HG03103 (cell line): ENCODE data around the gene FLNB.

Source experiments
- ATAC-seq: cut with Tn5 transposase; IDR thresholded peaks from one replicate; pipeline ENCODE4 v1.9.1; 2021; ENCODE audit warnings: low read depth; ENCODE audit not compliant: unreplicated experiment

Gene FLNB

DNA sequence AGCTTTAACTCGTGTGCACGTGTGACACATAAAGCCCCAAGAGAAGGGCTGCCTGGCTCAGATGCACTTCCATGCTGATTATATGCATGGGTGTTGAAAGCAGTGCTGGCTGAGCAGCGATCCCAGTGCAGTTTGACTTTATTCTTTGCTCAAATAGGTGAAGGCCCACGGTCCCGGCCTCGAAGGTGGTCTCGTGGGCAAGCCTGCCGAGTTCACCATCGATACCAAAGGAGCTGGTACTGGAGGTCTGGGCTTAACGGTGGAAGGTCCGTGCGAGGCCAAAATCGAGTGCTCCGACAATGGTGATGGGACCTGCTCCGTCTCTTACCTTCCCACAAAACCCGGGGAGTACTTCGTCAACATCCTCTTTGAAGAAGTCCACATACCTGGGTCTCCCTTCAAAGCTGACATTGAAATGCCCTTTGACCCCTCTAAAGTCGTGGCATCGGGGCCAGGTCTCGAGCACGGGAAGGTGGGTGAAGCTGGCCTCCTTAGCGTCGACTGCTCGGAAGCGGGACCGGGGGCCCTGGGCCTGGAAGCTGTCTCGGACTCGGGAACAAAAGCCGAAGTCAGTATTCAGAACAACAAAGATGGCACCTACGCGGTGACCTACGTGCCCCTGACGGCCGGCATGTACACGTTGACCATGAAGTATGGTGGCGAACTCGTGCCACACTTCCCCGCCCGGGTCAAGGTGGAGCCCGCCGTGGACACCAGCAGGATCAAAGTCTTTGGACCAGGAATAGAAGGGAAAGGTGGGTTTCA, 114.9 kb downstream of the FLNB start:
- no peak for ATAC-seq

DNA sequence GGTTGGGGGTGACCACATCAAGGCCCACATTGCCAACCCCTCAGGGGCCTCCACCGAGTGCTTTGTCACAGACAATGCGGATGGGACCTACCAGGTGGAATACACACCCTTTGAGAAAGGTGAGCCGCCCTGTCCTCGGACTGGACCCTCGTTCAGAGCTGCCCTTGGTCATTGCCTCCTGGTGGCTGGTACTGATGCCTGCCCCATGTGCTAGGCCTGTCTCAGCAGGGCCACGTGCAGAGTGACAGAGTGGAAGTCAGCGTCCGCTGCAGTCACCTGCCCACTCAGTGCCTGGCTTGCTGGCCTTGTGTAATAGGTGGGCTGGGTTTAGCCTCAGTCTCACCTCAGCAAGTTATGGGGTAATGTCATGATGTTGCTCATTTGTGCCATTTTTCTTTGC, 116.2 kb downstream of the FLNB start:
- ATAC-seq, result no peak

DNA sequence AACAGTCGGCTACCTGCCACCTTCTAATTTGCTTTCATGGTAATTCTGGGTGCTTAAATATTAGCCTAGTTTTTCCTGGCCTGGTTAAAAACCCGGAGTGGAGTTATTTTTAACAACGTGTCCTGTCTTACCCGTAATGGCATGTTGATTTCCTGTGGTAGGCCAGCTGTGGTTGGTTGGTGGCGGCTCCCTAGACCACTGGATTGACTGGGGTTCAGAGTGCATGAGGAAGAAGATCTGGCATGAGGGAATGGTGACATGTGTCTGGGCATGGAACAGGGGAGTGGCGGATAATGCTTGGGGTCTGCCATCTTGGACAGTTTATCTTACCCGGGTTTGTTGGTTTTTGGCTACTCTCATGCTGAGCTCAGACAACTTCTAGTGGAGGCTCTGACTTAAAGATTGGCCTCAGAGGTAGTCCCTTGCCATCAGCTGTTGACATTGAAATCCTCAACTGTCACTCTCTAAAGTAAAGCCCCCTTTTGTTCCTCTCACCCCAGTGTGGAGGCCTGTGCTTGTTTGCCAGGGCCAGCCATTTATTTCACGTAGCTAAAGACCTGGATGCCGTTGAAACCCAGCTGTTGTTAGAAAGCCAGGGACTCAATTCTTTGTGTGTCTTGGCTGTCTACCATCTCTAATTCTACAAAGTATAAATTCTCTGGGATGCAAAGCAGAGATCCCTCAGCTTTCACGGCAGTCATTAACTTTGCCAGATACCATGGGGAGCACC, 121.0 kb downstream of the FLNB start:
- no peak for ATAC-seq

DNA sequence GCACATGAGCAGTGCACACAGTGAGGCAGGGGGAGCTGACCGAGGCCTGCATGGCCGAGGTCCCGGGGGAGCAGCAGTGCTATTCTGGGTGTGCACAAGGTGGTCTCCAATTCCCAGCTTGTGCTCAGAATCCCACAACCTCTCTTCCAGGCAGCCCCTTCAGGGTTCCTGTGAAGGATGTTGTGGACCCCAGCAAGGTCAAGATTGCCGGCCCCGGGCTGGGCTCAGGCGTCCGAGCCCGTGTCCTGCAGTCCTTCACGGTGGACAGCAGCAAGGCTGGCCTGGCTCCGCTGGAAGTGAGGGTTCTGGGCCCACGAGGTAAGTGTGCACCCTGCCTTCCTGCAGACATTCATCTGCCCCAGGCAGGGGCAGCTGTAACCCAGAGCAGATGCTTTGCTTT, 122.4 kb downstream of the FLNB start:
- no peak for ATAC-seq

- no peak for ATAC-seq
Observed at GRCh38 chr3:58131101-58131825, 123.0 kb downstream of the FLNB start.

DNA sequence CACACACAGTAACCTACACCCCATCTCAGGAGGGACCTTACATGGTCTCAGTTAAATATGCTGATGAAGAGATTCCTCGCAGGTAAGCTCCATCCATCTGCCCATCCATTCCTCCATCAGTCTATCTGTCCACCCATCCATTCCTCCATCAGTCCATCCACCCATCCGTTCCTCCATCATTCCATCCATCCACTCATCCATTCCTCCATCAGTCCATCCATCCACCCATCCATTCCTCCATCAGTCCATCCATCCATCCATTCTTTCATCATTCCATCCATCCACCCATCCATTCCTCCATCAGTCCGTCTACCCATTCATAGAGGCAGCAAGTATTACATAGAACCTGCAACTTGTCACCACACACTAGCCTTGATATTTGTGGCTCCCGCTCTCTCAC, 124.6 kb downstream of the FLNB start:
- no peak for ATAC-seq

- no peak for ATAC-seq
Observed at GRCh38 chr3:58134468-58134867, 126.2 kb downstream of the FLNB start.

GRCh38 chr3:58135712-58136543, 127.7 kb downstream of the FLNB start:
- ATAC-seq, result no peak

DNA sequence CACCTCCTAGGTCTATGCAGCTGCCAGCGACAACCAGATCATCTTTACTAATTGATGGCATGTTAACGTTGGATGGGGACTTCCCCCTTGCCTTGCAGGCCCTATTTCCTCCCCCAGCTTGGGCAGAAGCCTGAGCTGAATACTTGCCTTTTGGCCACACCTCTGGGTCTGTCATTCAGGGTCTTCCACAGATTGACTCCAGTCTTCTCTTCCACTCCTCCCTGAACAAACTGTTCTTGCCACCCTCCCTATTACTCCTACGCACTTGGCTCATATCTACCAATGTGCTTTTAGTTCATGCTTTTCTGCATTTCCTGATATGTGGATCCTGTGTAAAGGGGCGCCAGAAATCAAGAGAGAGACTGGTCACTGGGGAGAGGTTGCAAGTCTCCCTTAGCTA, 129.1 kb downstream of the FLNB start:
- no peak for ATAC-seq

- no peak for ATAC-seq
Observed at GRCh38 chr3:58141766-58142345, 133.6 kb downstream of the FLNB start.

- ATAC-seq, result no peak
Observed at GRCh38 chr3:58143417-58144055, 135.3 kb downstream of the FLNB start.

- no peak for ATAC-seq
Observed at GRCh38 chr3:58144478-58145325, 136.5 kb downstream of the FLNB start.

GRCh38 chr3:58148049-58148448, 139.8 kb downstream of the FLNB start:
- ATAC-seq, result no peak

GRCh38 chr3:58150130-58150809, 142.0 kb downstream of the FLNB start:
- ATAC-seq, result no peak

- ATAC-seq, result no peak
Observed at GRCh38 chr3:58150810-58151199, 142.6 kb downstream of the FLNB start.

DNA sequence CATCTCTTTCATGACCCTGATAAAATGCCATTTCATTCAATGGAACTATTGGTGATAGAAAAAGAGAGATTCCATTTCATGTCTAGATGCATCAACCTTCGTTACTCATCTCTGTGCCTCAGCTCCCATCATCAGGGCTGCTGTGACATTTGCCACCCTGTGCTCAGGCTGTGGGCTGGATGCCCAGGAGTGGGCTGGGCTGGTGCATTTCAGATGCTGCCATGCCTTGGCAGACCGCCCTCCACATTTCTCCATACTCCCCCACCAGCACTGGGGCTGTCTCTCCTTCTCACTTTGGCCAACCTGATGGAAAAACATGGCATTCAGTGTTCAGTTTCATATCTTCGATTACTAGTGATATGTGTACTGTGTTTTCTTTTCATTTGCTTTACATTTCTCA, 143.4 kb downstream of the FLNB start:
- no peak for ATAC-seq

- ATAC-seq, result no peak
Observed at GRCh38 chr3:58152225-58153015, 144.2 kb downstream of the FLNB start.

- no peak for ATAC-seq
Observed at GRCh38 chr3:58153371-58153770, 145.1 kb downstream of the FLNB start.
